Glutamatergic neuron (in vitro differentiated cells): Measurements from ENCODE around the gene VAC14. TPM values are rescaled to one million over a fixed set of nuclear protein-coding genes. Genes with fewer than 3 reads are reported as not detected.
"Not testable (repeated sequence)": the region's sequence is repeated elsewhere in the genome, so short reads cannot be mapped to it uniquely, and the experiment has no call there.

Source experiments
- DNase-seq: peaks from one replicate; pipeline ENCODE4 v3.0.0; 2022
- H3K27ac Mint-ChIP-seq: one replicate; pipeline ENCODE4 v1.8.0; 2020; ENCODE audit warnings: mild to moderate bottlenecking, mixed read lengths, inconsistent platforms; ENCODE audit not compliant: unreplicated experiment
- H3K27me3 Mint-ChIP-seq: one replicate; pipeline ENCODE4 v1.8.0; 2020; ENCODE audit warnings: mild to moderate bottlenecking, moderate library complexity, mixed read lengths, inconsistent platforms; ENCODE audit not compliant: unreplicated experiment
- H3K36me3 Mint-ChIP-seq: one replicate; pipeline ENCODE4 v1.8.0; 2020; ENCODE audit warnings: mild to moderate bottlenecking, mixed read lengths, inconsistent platforms; ENCODE audit not compliant: unreplicated experiment
- H3K4me1 Mint-ChIP-seq: one replicate; pipeline ENCODE4 v1.8.0; 2020; ENCODE audit warnings: mild to moderate bottlenecking, low read depth, mixed read lengths, inconsistent platforms; ENCODE audit not compliant: unreplicated experiment
- H3K4me3 Mint-ChIP-seq: one replicate; pipeline ENCODE4 v1.8.0; 2020; ENCODE audit warnings: mild to moderate bottlenecking, mixed read lengths, inconsistent platforms; ENCODE audit not compliant: unreplicated experiment
- H3K9me3 Mint-ChIP-seq: one replicate; pipeline ENCODE4 v1.8.0; 2020; ENCODE audit warnings: mild to moderate bottlenecking, moderate library complexity, mixed read lengths, inconsistent platforms; ENCODE audit not compliant: unreplicated experiment
- CTCF ChIP-seq: fragments of 200-600 bp; sonication (generic); IDR thresholded peaks from one replicate; pipeline ENCODE4 v1.5.0; 2021; ENCODE audit not compliant: partially characterized antibody, unreplicated experiment
- total RNA-seq: library from RNA; stranded (reverse); fragmentation: NEBNext Ultra II Directional; extraction: Animal tissue kit (Norgen Biotek cat#: 25700); gene quantifications from one replicate; pipeline ENCODE4 v1.2.1, GENCODE V29; 2021; ENCODE audit not compliant: unreplicated experiment

Gene VAC14
- total RNA-seq, 1 donor from 2014 or later, result 50.2 TPM

- no peak for TF ChIP-seq CTCF
- H3K4me3 Mint-ChIP-seq, result no peak overlapping the region
- H3K4me1 Mint-ChIP-seq, result peaks cover 10% of the 10 kb centered on the region
- H3K36me3 Mint-ChIP-seq, result no peaks in the 10 kb centered on the region
- no peak overlapping the region for H3K27ac Mint-ChIP-seq
- DNase-seq, result no peak
- peaks cover 3% of the 10 kb centered on the region for H3K9me3 Mint-ChIP-seq
- H3K27me3 Mint-ChIP-seq, result peaks cover 2% of the 10 kb centered on the region
These were observed 152.4 kb downstream of the VAC14 start for GRCh38 chr16:70648606-70649005.

- no peak overlapping the region for H3K27ac Mint-ChIP-seq
- peaks cover under 1% of the 10 kb centered on the region for H3K36me3 Mint-ChIP-seq
- H3K4me3 Mint-ChIP-seq, result no peak overlapping the region
- peaks cover 10% of the 10 kb centered on the region for H3K4me1 Mint-ChIP-seq
- peaks cover 2% of the 10 kb centered on the region for H3K27me3 Mint-ChIP-seq
- DNase-seq, result no peak
- TF ChIP-seq CTCF, result no peak
- peaks cover 3% of the 10 kb centered on the region for H3K9me3 Mint-ChIP-seq
These were observed 153.3 kb downstream of the VAC14 start for GRCh38 chr16:70647441-70648359.

GRCh38 chr16:70646260-70647241 lies 154.4 kb downstream of the VAC14 start, which contains the start of gene IL34:
Gene IL34 (plus strand): TSS chr16:70646559. CDS start chr16:70646948, 389 bp downstream.
- peaks cover 2% of the 10 kb centered on the region for H3K27me3 Mint-ChIP-seq

DNA sequence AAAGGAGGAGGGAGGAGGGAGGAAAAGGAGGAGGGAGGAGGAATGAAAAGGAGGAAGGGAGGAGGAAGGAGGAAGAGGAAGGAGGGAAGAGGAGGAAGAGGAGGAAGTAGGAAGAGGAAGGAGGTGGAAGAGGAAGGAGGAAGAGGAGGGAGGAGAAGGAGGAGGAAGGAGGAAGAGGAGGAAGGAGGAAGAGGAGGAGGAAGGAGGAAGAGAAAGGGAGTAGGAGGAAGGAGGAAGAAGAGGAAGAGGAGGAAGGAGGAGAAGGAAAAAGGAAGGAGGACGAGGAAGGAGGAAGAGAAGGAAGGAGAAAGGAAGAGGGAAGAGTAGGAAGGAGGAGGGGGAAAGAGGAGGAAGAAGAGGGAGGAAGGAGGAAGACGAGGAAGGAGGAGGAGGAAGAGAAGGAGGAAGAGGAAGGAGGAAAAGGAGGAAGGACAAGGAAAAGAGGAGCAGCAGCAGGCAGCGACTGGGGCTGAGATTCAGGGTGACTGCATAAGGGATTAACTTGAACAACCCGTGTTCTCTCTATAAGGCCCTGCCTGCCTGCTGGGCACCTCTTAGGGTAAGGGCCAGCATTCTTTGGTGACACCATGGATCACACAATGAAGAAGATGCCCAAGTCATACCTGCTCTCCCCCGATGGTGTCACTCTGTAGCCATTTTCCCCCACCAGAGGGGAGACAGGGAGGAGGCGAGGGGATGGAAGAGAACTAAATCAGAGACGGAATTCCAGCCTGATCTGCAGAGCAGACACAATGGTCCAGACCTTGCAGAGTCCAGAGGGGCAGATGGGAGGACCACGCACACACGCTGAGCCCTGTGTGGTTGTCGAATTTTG lies 156.0 kb downstream of the VAC14 start:
- Mint-ChIP-seq H3K9me3 (peaks cover 3% of the 10 kb centered on the region), H3K4me3 (no peak overlapping the region), H3K4me1 (peaks cover 10% of the 10 kb centered on the region), H3K27ac (no peak overlapping the region), H3K36me3 (peaks cover 9% of the 10 kb centered on the region), H3K27me3 (no peaks in the 10 kb centered on the region)
- TF ChIP-seq CTCF, result no peak
- DNase-seq, result no peak

More at GRCh38 chr16:70646260-70647241, 154.4 kb downstream of the VAC14 start, which contains the start of gene IL34:
- Mint-ChIP-seq H3K9me3 (peaks cover 3% of the 10 kb centered on the region), H3K36me3 (peaks cover 9% of the 10 kb centered on the region), H3K4me3 (peak within 1 kb of the TSS; percentile 59), H3K27ac (peak within 1 kb of the TSS; percentile 76), H3K4me1 (peaks cover 10% of the 10 kb centered on the region)
- no peak for TF ChIP-seq CTCF
- no peak for DNase-seq

DNA sequence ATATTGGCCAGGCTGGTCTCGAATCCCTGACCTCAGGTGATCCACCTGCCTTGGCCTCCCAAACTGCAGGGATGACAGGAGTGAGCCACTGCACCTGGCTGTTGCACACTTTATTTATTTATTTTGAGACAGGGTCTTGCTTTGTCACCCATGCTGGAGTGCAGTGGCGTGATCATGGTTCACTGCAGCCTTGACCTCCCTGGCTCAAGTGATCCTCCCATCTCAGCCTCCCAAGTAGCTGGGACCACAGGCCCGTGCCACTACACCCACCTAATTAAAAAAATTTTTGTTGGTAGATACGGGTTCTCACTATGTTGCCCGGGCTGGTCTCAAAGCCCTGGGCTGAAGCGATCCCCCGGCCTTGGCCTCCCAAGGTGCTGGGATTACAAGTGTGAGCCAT lies 157.7 kb downstream of the VAC14 start:
- H3K27ac Mint-ChIP-seq, DNase-seq, H3K36me3 Mint-ChIP-seq, H3K4me3 Mint-ChIP-seq, H3K9me3 Mint-ChIP-seq, H3K27me3 Mint-ChIP-seq: not testable (repeated sequence)
- peaks cover 10% of the 10 kb centered on the region for H3K4me1 Mint-ChIP-seq
